ENCODE data around the gene MANEAL. TPM values are rescaled to one million over a fixed set of nuclear protein-coding genes. Genes with fewer than 3 reads are reported as not detected.

MANEAL gene
- total and polyA plus RNA-seq, 4 donors: 0.96 to 6.2 (median 1.4) TPM

DNA sequence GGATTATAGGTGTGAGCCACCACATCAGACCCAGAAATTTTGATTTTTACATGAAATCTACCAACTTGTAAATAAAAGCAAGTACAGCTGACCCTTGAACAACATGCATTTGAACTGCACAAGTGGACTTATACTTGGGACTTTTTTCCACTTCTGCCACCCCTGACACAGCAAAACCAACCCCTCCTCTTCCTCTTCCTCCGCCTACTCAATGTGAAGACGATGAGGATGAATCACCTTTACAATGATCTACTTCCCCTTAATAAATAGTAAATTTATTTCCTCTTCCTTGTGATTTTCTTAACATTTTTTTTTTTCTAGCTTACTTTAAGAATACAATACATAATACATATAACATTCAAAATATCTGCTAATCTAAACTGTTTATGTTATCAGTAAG is 31.9 kb downstream of the MANEAL start:
- no peak overlapping the region for H3K9ac ChIP-seq (ENCODE audit: low read depth in 1 of 2, low read length in 2 of 2)
- no peak overlapping the region for H3K4me3 ChIP-seq (ENCODE audit: low read depth in 1 of 3, low read length in 3 of 3)
- H3K27ac ChIP-seq (ENCODE audit: low read depth in 1 of 2, low read length in 2 of 2): no peak overlapping the region
- H3K4me1 ChIP-seq (ENCODE audit: control insufficient read depth in 4 of 4, insufficient read depth in 4 of 4, low read length in 3 of 4): peaks cover 0 to 2% (median 0%) of the 10 kb centered on the region in 4 donors
- no peak for DNase-seq (ENCODE audit: low spot score)
- TF ChIP-seq, protein P1, sequence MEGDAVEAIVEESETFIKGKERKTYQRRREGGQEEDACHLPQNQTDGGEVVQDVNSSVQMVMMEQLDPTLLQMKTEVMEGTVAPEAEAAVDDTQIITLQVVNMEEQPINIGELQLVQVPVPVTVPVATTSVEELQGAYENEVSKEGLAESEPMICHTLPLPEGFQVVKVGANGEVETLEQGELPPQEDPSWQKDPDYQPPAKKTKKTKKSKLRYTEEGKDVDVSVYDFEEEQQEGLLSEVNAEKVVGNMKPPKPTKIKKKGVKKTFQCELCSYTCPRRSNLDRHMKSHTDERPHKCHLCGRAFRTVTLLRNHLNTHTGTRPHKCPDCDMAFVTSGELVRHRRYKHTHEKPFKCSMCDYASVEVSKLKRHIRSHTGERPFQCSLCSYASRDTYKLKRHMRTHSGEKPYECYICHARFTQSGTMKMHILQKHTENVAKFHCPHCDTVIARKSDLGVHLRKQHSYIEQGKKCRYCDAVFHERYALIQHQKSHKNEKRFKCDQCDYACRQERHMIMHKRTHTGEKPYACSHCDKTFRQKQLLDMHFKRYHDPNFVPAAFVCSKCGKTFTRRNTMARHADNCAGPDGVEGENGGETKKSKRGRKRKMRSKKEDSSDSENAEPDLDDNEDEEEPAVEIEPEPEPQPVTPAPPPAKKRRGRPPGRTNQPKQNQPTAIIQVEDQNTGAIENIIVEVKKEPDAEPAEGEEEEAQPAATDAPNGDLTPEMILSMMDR (IDR thresholded peaks at IDR 0.05; ENCODE audit: low read depth, low read length, missing input control): no peak
- TF ChIP-seq, protein P2, sequence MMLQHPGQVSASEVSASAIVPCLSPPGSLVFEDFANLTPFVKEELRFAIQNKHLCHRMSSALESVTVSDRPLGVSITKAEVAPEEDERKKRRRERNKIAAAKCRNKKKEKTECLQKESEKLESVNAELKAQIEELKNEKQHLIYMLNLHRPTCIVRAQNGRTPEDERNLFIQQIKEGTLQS (IDR thresholded peaks at IDR 0.05): no peak
- TF ChIP-seq EGR1 (IDR thresholded peaks at IDR 0.05; ENCODE audit: low read depth in 2 of 2) (no peak), JUND (IDR thresholded peaks at IDR 0.05) (no peak), TAF1 (conservative IDR thresholded peaks at IDR 0.05) (no peak), NR2F2 (IDR thresholded peaks at IDR 0.05) (no peak), RAD21 (IDR thresholded peaks at IDR 0.05) (no peak), FOXA1 (IDR thresholded peaks at IDR 0.05) (no peak), HNF4A (conservative IDR thresholded peaks at IDR 0.05) (no peak), RXRA (IDR thresholded peaks at IDR 0.05) (no peak), HNF4G (IDR thresholded peaks at IDR 0.05) (no peak)
- TF ChIP-seq, protein P3, sequence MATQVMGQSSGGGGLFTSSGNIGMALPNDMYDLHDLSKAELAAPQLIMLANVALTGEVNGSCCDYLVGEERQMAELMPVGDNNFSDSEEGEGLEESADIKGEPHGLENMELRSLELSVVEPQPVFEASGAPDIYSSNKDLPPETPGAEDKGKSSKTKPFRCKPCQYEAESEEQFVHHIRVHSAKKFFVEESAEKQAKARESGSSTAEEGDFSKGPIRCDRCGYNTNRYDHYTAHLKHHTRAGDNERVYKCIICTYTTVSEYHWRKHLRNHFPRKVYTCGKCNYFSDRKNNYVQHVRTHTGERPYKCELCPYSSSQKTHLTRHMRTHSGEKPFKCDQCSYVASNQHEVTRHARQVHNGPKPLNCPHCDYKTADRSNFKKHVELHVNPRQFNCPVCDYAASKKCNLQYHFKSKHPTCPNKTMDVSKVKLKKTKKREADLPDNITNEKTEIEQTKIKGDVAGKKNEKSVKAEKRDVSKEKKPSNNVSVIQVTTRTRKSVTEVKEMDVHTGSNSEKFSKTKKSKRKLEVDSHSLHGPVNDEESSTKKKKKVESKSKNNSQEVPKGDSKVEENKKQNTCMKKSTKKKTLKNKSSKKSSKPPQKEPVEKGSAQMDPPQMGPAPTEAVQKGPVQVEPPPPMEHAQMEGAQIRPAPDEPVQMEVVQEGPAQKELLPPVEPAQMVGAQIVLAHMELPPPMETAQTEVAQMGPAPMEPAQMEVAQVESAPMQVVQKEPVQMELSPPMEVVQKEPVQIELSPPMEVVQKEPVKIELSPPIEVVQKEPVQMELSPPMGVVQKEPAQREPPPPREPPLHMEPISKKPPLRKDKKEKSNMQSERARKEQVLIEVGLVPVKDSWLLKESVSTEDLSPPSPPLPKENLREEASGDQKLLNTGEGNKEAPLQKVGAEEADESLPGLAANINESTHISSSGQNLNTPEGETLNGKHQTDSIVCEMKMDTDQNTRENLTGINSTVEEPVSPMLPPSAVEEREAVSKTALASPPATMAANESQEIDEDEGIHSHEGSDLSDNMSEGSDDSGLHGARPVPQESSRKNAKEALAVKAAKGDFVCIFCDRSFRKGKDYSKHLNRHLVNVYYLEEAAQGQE (IDR thresholded peaks at IDR 0.05): no peak
- no peaks in the 10 kb centered on the region for H3K9me3 ChIP-seq (ENCODE audit: control insufficient read depth in 4 of 4, low read length in 3 of 4)
- WGBS: 76% methylated on average over 2 of the region's 2 CpGs
- no peaks in the 10 kb centered on the region for H3K27me3 ChIP-seq (ENCODE audit: control insufficient read depth in 4 of 4, insufficient read depth in 4 of 4, low read length in 3 of 4)
- H3K36me3 ChIP-seq (ENCODE audit: control insufficient read depth in 4 of 4, insufficient read depth in 3 of 4, low read depth in 1 of 4, low read length in 3 of 4): peaks cover 13 to 38% (median 22%) of the 10 kb centered on the region in 4 donors

DNA sequence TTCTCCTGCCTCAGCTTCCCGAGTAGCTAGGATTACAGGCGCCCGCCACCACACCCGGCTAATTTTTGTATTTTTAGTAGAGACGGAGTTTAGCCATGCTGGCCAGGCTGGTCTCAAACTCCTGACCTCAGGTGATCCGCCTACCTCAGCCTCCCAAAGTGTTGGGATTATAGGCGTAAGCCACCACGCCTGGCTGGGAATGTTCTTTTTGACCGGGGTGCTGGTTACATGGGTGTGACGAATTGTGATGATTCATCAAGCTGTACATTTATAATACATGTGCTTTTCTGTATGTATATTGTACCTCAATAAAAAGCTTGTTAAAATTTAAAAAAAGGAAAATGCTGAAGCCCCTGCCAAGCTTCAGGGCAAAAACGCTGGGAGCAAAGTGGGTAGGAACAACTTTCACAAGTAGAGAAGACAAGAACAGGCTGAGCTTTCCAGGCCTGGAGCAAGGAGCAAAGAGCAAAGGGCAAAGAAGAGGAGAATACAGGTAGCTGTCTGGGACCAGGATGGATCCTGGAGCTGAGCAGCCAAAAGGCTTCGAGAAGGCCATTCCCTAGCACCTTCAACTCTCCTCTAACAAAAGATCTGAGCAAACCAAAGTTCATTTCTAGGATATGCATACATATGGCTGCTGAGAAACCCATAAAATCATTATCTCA is 34.9 kb downstream of the MANEAL start:
- H3K4me3 ChIP-seq (ENCODE audit: low read depth in 1 of 3, low read length in 3 of 3): no peak overlapping the region
- H3K36me3 ChIP-seq (ENCODE audit: control insufficient read depth in 4 of 4, insufficient read depth in 3 of 4, low read depth in 1 of 4, low read length in 3 of 4): peaks cover 9 to 32% (median 17%) of the 10 kb centered on the region in 4 donors
- WGBS: 82% methylated on average over 12 of the region's 12 CpGs
- H3K27me3 ChIP-seq (ENCODE audit: control insufficient read depth in 4 of 4, insufficient read depth in 4 of 4, low read length in 3 of 4): no peaks in the 10 kb centered on the region
- no peak overlapping the region for H3K27ac ChIP-seq (ENCODE audit: low read depth in 1 of 2, low read length in 2 of 2)
- DNase-seq (ENCODE audit: low spot score): no peak
- H3K9ac ChIP-seq (ENCODE audit: low read depth in 1 of 2, low read length in 2 of 2): no peak overlapping the region
- TF ChIP-seq GABPA (IDR thresholded peaks at IDR 0.05 in 1 of 2, conservative IDR thresholded peaks at IDR 0.05 in 1 of 2) (no peak), HNF4A (conservative IDR thresholded peaks at IDR 0.05) (peak in 1 of 2 donors; percentile 12)
- H3K9me3 ChIP-seq (ENCODE audit: control insufficient read depth in 4 of 4, low read length in 3 of 4): no peaks in the 10 kb centered on the region
- H3K4me1 ChIP-seq (ENCODE audit: control insufficient read depth in 4 of 4, insufficient read depth in 4 of 4, low read length in 3 of 4): peaks cover 0 to 2% (median 0%) of the 10 kb centered on the region in 4 donors
